H9 (cell line): ENCODE data around the gene RASSF3. TPM values are rescaled to one million over a fixed set of nuclear protein-coding genes. Genes with fewer than 3 reads are reported as not detected.

Source experiments
- DNase-seq: peaks from one replicate; pipeline ENCODE4 v3.0.0-alpha.2; 2017
- H2AFZ ChIP-seq: one replicate; pipeline ENCODE4 v1.6.1; 2013; ENCODE audit warnings: mild to moderate bottlenecking, low read length, control low read depth, moderate library complexity
- H2AK5ac ChIP-seq: 2 replicates; pipeline ENCODE4 v1.6.1; 2013; ENCODE audit warnings: low read length, control low read depth, mixed read lengths; ENCODE audit not compliant: insufficient read length
- H2BK120ac ChIP-seq: one replicate; pipeline ENCODE4 v1.6.1; 2013; ENCODE audit warnings: low read depth, mild to moderate bottlenecking, low read length, control low read depth, inconsistent platforms; ENCODE audit not compliant: poor library complexity, severe bottlenecking
- H2BK12ac ChIP-seq: 2 replicates; pipeline ENCODE4 v1.6.1; 2013; ENCODE audit warnings: low read length, control low read depth, mixed read lengths, low read depth; ENCODE audit not compliant: insufficient read length
- H2BK15ac ChIP-seq: 2 replicates; pipeline ENCODE4 v1.6.1; 2013; ENCODE audit warnings: low read depth, low read length, control low read depth
- H2BK20ac ChIP-seq: one replicate; pipeline ENCODE4 v1.6.1; 2013; ENCODE audit warnings: low read depth, mild to moderate bottlenecking, low read length, control low read depth, inconsistent platforms; ENCODE audit not compliant: poor library complexity, severe bottlenecking
- H2BK5ac ChIP-seq: 2 replicates; pipeline ENCODE4 v1.6.1; 2013; ENCODE audit warnings: low read length, control low read depth, mixed read lengths; ENCODE audit not compliant: insufficient read length
- H3K14ac ChIP-seq: 2 replicates; pipeline ENCODE4 v1.6.1; 2013; ENCODE audit warnings: low read length, control low read depth; ENCODE audit not compliant: insufficient read depth
- H3K18ac ChIP-seq: 2 replicates; pipeline ENCODE4 v1.6.1; 2013; ENCODE audit warnings: low read depth, mild to moderate bottlenecking, mixed read lengths, low read length, control low read depth; ENCODE audit not compliant: insufficient read length
- H3K23ac ChIP-seq: 2 replicates; pipeline ENCODE4 v1.6.1; 2013; ENCODE audit warnings: low read length, control low read depth, mixed read lengths, low read depth; ENCODE audit not compliant: insufficient read length
- H3K23me2 ChIP-seq: 2 replicates; pipeline ENCODE4 v1.6.1; 2013; ENCODE audit warnings: low read depth, mild to moderate bottlenecking, mixed read lengths, low read length, control low read depth; ENCODE audit not compliant: insufficient read length, poor library complexity, severe bottlenecking
- H3K27ac ChIP-seq: 2 replicates; pipeline ENCODE4 v1.5.1; 2013; ENCODE audit warnings: low read length, control low read depth, mixed read lengths, low read depth; ENCODE audit not compliant: insufficient read length
- H3K27me3 ChIP-seq: 2 replicates; pipeline ENCODE4 v1.6.1; 2013; ENCODE audit warnings: low read length, control low read depth, inconsistent platforms; ENCODE audit not compliant: insufficient read depth
- H3K4ac ChIP-seq: 2 replicates; pipeline ENCODE4 v1.6.1; 2013; ENCODE audit warnings: low read depth, mild to moderate bottlenecking, control low read depth, inconsistent platforms, low read length, moderate library complexity
- H3K4me1 ChIP-seq: 2 replicates; pipeline ENCODE4 v1.6.1; 2013; ENCODE audit warnings: low read length, control low read depth, inconsistent platforms; ENCODE audit not compliant: insufficient read depth
- H3K4me2 ChIP-seq: 2 replicates; pipeline ENCODE4 v1.6.1; 2013; ENCODE audit warnings: low read length, control low read depth, mixed read lengths; ENCODE audit not compliant: insufficient read length, insufficient read depth
- H3K56ac ChIP-seq: 2 replicates; pipeline ENCODE4 v1.6.1; 2013; ENCODE audit warnings: low read depth, mild to moderate bottlenecking, mixed read lengths, low read length, control low read depth; ENCODE audit not compliant: insufficient read length
- H3K79me1 ChIP-seq: 2 replicates; pipeline ENCODE4 v1.6.1; 2013; ENCODE audit warnings: low read depth, mild to moderate bottlenecking, moderate library complexity, low read length, control low read depth, inconsistent platforms; ENCODE audit not compliant: insufficient read depth, poor library complexity, severe bottlenecking
- H3K79me2 ChIP-seq: 2 replicates; pipeline ENCODE4 v1.6.1; 2013; ENCODE audit warnings: low read length, control low read depth, inconsistent platforms; ENCODE audit not compliant: insufficient read depth
- H3K9ac ChIP-seq: 2 replicates; pipeline ENCODE4 v1.6.1; 2013; ENCODE audit warnings: low read length, control low read depth, mixed read lengths; ENCODE audit not compliant: insufficient read length; ENCODE audit errors: extremely low read depth
- H3K9me3 ChIP-seq: one replicate; pipeline ENCODE4 v1.6.1; 2013; ENCODE audit warnings: low read depth, low read length, inconsistent platforms; ENCODE audit not compliant: control insufficient read depth
- H3T11ph ChIP-seq: one replicate; pipeline ENCODE4 v1.6.1; 2013; ENCODE audit warnings: mild to moderate bottlenecking, low read length, control low read depth, inconsistent platforms
- H4K20me1 ChIP-seq: one replicate; pipeline ENCODE4 v1.6.1; 2013; ENCODE audit not compliant: control insufficient read depth, insufficient read length, insufficient read depth
- H4K5ac ChIP-seq: 2 replicates; pipeline ENCODE4 v1.6.1; 2013; ENCODE audit warnings: low read depth, mild to moderate bottlenecking, mixed read lengths, low read length, control low read depth; ENCODE audit not compliant: insufficient read length
- H4K8ac ChIP-seq: replicated peaks from 2 replicates; pipeline ENCODE4 v1.6.1; 2013; ENCODE audit warnings: low read length, control low read depth, mixed read lengths, low read depth; ENCODE audit not compliant: insufficient read length
- H4K91ac ChIP-seq: 2 replicates; pipeline ENCODE4 v1.6.1; 2013; ENCODE audit warnings: low read depth, mild to moderate bottlenecking, moderate library complexity, mixed read lengths, low read length, control low read depth; ENCODE audit not compliant: insufficient read length
- H3K27ac Mint-ChIP-seq, 3 experiments: 2 replicates in 2 of 3; 3 replicates in 1 of 3; pipeline ENCODE4 v1.8.0; 2020 to 2021; ENCODE audit warnings: mixed read lengths in 3 of 3, mild to moderate bottlenecking in 1 of 3, moderate library complexity in 1 of 3
- H3K27me3 Mint-ChIP-seq: 2 replicates; pipeline ENCODE4 v1.8.0; 2021; ENCODE audit warnings: low read depth, mild to moderate bottlenecking, moderate library complexity, mixed read lengths
- H3K36me3 Mint-ChIP-seq, 3 experiments: 2 replicates in 2 of 3; 3 replicates in 1 of 3; pipeline ENCODE4 v1.8.0; 2020 to 2021; ENCODE audit warnings: low read depth in 3 of 3, mixed read lengths in 3 of 3; ENCODE audit not compliant: insufficient read depth in 1 of 3
- H3K4me1 Mint-ChIP-seq, 2 experiments: 2 replicates each; pipeline ENCODE4 v1.8.0; 2020; ENCODE audit warnings: mixed read lengths in 2 of 2
- H3K4me3 Mint-ChIP-seq, 2 experiments: 2 replicates in 1 of 2; 3 replicates in 1 of 2; pipeline ENCODE4 v1.8.0; 2020 to 2021; ENCODE audit warnings: mild to moderate bottlenecking in 2 of 2, mixed read lengths in 2 of 2, moderate library complexity in 1 of 2
- H3K9me3 Mint-ChIP-seq, 2 experiments: 2 replicates in 1 of 2; 3 replicates in 1 of 2; pipeline ENCODE4 v1.8.0; 2020; ENCODE audit warnings: mild to moderate bottlenecking in 2 of 2, mixed read lengths in 2 of 2, moderate library complexity in 1 of 2
- WGBS: extraction: QIAGEN DNeasy Blood & Tissue Kit; methylation state at CpG from one replicate; pipeline ENCODE4 v1.1.7; 2013; ENCODE audit warnings: missing lambda C conversion rate, low lambda C conversion rate, mixed read lengths; ENCODE audit not compliant: insufficient read length; ENCODE audit errors: extremely low coverage; 5-methylcytosine and 5-hydroxymethylcytosine counted together
- total RNA-seq: library from RNA; stranded (reverse); gene quantifications from 2 replicates; pipeline ENCODE4 v1.2.1, GENCODE V29; 2021
- TF ChIP-seq, protein P1 (sequence below): fragments of 200-600 bp; sonication (generic); conservative IDR thresholded peaks from 3 replicates; pipeline ENCODE4 v1.8.0; 2021; ENCODE audit warnings: antibody characterized with exemption, mild to moderate bottlenecking

Gene RASSF3
- total RNA-seq, 1 experiment from 2014 or later: 45.1 TPM

DNA sequence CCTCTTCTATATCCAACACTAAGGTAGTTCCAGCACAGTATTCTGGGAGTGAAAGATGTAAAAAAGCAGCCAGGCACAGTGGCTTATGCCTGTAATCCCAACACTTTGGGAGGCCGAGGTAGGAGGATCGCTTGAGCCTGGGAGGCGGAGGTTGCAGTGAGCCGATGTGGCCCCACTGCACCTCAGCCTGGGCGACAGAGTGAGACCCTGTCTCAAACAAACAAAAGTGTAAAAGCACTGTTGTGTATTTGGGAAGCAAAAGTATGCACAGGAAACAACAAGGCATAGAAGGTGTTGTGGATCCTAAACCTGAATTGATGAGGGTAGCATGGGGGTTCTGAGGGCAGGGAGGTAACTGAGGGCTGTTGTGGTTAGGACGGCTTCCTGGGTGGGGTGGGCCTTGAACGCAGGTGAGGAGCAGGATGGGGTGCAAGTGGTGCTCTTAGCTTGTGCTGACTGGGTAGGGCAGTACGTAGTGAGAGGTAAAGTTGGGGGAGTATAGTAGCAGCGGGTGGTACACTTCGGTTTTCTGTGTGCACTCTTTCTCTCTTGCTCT is 64.2 kb downstream of the RASSF3 start:
- Histone ChIP-seq H2AK5ac (no peak overlapping the region), H3K9me3 (no peaks in the 10 kb centered on the region), H2BK120ac (no peak overlapping the region), H3K9ac (no peak overlapping the region), H3K56ac (no peak overlapping the region), H4K20me1 (no peaks in the 10 kb centered on the region), H3K4ac (no peak overlapping the region), H4K5ac (no peak overlapping the region), H2AFZ (no peak overlapping the region), H3K4me1 (peaks cover 11% of the 10 kb centered on the region), H3K27me3 (no peaks in the 10 kb centered on the region), H2BK20ac (no peak overlapping the region), H3K14ac (no peak overlapping the region), H3K23ac (no peak overlapping the region), H3K27ac (no peak overlapping the region), H3K4me2 (no peak overlapping the region), H3K79me2 (peaks cover 9% of the 10 kb centered on the region; the same call in 1 of the 2 replicates), H4K91ac (no peak overlapping the region), H2BK5ac (no peak overlapping the region), H3K18ac (no peak overlapping the region), H3T11ph (no peak overlapping the region), H2BK15ac (no peak overlapping the region), H4K8ac (no peak overlapping the region), H3K79me1 (peaks cover 6% of the 10 kb centered on the region), H2BK12ac (no peak overlapping the region), H3K23me2 (no peaks in the 10 kb centered on the region)
- DNase-seq: no peak
- peak overlapping the region; percentile 50 to 93 (median 56); a peak in 5 of 7 replicates for H3K27ac Mint-ChIP-seq
- H3K9me3 Mint-ChIP-seq: no peaks in the 10 kb centered on the region
- WGBS: no CpG with 5 or more reads among the region's 10 CpGs
- no peak overlapping the region for H3K4me3 Mint-ChIP-seq
- H3K36me3 Mint-ChIP-seq: no peaks in the 10 kb centered on the region; a peak in 1 of 7 replicates
- peaks cover 47 to 66% of the 10 kb centered on the region in 2 experiments for H3K4me1 Mint-ChIP-seq
- TF ChIP-seq, protein P1, sequence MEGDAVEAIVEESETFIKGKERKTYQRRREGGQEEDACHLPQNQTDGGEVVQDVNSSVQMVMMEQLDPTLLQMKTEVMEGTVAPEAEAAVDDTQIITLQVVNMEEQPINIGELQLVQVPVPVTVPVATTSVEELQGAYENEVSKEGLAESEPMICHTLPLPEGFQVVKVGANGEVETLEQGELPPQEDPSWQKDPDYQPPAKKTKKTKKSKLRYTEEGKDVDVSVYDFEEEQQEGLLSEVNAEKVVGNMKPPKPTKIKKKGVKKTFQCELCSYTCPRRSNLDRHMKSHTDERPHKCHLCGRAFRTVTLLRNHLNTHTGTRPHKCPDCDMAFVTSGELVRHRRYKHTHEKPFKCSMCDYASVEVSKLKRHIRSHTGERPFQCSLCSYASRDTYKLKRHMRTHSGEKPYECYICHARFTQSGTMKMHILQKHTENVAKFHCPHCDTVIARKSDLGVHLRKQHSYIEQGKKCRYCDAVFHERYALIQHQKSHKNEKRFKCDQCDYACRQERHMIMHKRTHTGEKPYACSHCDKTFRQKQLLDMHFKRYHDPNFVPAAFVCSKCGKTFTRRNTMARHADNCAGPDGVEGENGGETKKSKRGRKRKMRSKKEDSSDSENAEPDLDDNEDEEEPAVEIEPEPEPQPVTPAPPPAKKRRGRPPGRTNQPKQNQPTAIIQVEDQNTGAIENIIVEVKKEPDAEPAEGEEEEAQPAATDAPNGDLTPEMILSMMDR: no peak
- H3K27me3 Mint-ChIP-seq: no peaks in the 10 kb centered on the region
